Activated CD8-positive, alpha-beta memory T cell treated with anti-CD3 and anti-CD28 coated beads, Interleukin-2, amount 10 ng/mL, durations not matched to agents 7 days and 5 days (primary cell): Measurements from ENCODE around the gene OR4C15. TPM values are rescaled to one million over a fixed set of nuclear protein-coding genes. Genes with fewer than 3 reads are reported as not detected.

Experiments used
- ATAC-seq: fragments of 150-1000 bp; cut with Tn5 transposase; one replicate; pipeline ENCODE4 v1.10.0; 2021; ENCODE audit warnings: moderate library complexity
- CTCF ChIA-PET: fragments of 350-600 bp; sonication (Branson Sonifier 250); formaldehyde crosslinking; loops from one replicate; lab custom pipeline; 2021; ENCODE audit warnings: antibody characterized with exemption; lab: Charles Lee
- DNase-seq: peaks from one replicate; pipeline ENCODE4 v3.0.0-alpha.2; 2020
- H3K27ac Mint-ChIP-seq: one replicate; pipeline ENCODE4 v1.8.0; 2021; ENCODE audit warnings: mild to moderate bottlenecking, mixed read lengths
- H3K27me3 Mint-ChIP-seq: one replicate; pipeline ENCODE4 v1.8.0; 2021; ENCODE audit warnings: mixed read lengths
- H3K36me3 Mint-ChIP-seq: one replicate; pipeline ENCODE4 v1.8.0; 2021; ENCODE audit warnings: mild to moderate bottlenecking, mixed read lengths
- H3K4me1 Mint-ChIP-seq: one replicate; pipeline ENCODE4 v1.8.0; 2021; ENCODE audit warnings: mixed read lengths
- H3K4me3 Mint-ChIP-seq: one replicate; pipeline ENCODE4 v1.8.0; 2021; ENCODE audit warnings: mild to moderate bottlenecking, moderate library complexity, mixed read lengths
- H3K9me3 Mint-ChIP-seq: one replicate; pipeline ENCODE4 v1.8.0; 2022; ENCODE audit warnings: low read depth, mixed read lengths
- total RNA-seq, 2 experiments: library from RNA; stranded (reverse); gene quantifications; one replicate each; pipeline ENCODE4 v1.2.3, GENCODE V29; 2021

The OR4C15 gene
- not detected for total RNA-seq

DNA sequence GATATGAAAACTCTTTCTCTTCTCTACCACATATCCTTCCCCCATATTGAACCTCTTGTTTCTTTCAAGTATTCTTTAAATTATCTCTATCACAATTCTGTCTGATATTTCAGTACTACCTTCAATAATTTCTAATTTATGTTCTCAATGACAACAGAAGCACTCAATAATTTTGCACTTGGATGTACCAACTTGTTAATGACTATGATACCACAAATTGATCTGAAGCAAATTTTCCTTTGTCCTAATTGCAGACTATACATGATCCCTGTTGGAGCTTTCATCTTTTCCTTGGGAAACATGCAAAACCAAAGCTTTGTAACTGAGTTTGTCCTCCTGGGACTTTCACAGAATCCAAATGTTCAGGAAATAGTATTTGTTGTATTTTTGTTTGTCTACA is at the start of gene OR4C15:
Gene OR4C15 (plus strand): TSS at position 301 of the 400 bp plus-strand sequence. CDS start 0 bp downstream, at position 301.
- ATAC-seq: no peak
- H3K9me3 Mint-ChIP-seq: peaks cover 23% of the 10 kb centered on the region
- no peak within 1 kb of the TSS for H3K4me3 Mint-ChIP-seq
- H3K4me1 Mint-ChIP-seq: no peaks in the 10 kb centered on the region
- H3K27me3 Mint-ChIP-seq: no peaks in the 10 kb centered on the region
- CTCF ChIA-PET: no interaction called here
- H3K27ac Mint-ChIP-seq: no peak within 1 kb of the TSS
- DNase-seq: no peak
- no peaks in the 10 kb centered on the region for H3K36me3 Mint-ChIP-seq

DNA sequence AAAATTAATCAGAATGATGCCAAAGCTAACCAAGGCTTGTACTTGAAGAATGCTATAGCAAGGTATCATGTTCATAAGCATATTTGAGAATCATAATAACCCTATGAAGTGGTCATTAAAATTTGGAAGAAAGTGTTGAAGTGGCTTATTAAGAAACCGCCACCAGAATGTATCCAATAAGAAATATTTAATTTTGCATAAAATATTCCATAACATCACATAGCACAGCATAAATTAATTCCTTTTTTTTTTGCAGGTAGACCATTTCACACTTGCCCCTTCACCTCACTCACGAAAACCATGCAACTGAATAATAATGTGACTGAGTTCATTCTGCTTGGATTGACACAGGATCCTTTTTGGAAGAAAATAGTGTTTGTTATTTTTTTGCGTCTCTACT is 17.6 kb downstream of the OR4C15 start, which contains the start of gene OR4C16:
Gene OR4C16 (plus strand): TSS at position 301 of the 400 bp plus-strand sequence. CDS start 0 bp downstream, at position 301.
- DNase-seq: no peak
- Mint-ChIP-seq H3K4me3 (no peak within 1 kb of the TSS), H3K36me3 (no peaks in the 10 kb centered on the region), H3K27me3 (no peaks in the 10 kb centered on the region), H3K4me1 (no peaks in the 10 kb centered on the region), H3K9me3 (peaks cover 10% of the 10 kb centered on the region), H3K27ac (no peak within 1 kb of the TSS)
- CTCF ChIA-PET: no interaction called here
- no peak for ATAC-seq

DNA sequence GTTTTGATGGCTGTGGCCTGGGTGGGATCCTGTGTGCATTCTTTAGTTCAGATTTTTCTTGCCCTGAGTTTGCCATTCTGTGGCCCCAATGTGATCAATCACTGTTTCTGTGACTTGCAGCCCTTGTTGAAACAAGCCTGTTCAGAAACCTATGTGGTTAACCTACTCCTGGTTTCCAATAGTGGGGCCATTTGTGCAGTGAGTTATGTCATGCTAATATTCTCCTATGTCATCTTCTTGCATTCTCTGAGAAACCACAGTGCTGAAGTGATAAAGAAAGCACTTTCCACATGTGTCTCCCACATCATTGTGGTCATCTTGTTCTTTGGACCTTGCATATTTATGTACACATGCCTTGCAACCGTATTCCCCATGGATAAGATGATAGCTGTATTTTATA is 18.3 kb downstream of the OR4C15 start:
- DNase-seq (no peak), ATAC-seq (no peak)
- Mint-ChIP-seq H3K4me1 (no peaks in the 10 kb centered on the region), H3K9me3 (peaks cover 10% of the 10 kb centered on the region), H3K27me3 (no peaks in the 10 kb centered on the region), H3K4me3 (no peak overlapping the region), H3K36me3 (no peaks in the 10 kb centered on the region), H3K27ac (no peak overlapping the region)
- CTCF ChIA-PET: no interaction called here

Other genes with a start within 250 kb of the OR4C15 start
- gene OR4A16, start 211.3 kb upstream of the OR4C15 start, total RNA-seq: not detected
- not detected for gene OR4A15, start 186.5 kb upstream of the OR4C15 start, total RNA-seq
- not detected for gene OR4C16, start 17.7 kb downstream of the OR4C15 start, total RNA-seq
- gene OR4C11, start 53.2 kb downstream of the OR4C15 start, total RNA-seq: not detected
- gene OR4P4, start 80.6 kb downstream of the OR4C15 start, total RNA-seq: not detected
- not detected for gene OR4S2, start 93.9 kb downstream of the OR4C15 start, total RNA-seq
- not detected for gene OR4C6, start 107.7 kb downstream of the OR4C15 start, total RNA-seq
- gene OR5D13, start 219.0 kb downstream of the OR4C15 start, total RNA-seq: not detected
- gene OR5D14, start 241.1 kb downstream of the OR4C15 start, total RNA-seq: not detected